ENCODE data around the gene MYBPH.

MYBPH gene

GRCh38 chr1:203165101-203165799, 10.4 kb downstream of the MYBPH start:
- no peak for DNase-seq

- DNase-seq: no peak
These were observed 11.6 kb downstream of the MYBPH start for GRCh38 chr1:203163891-203164635.

GRCh38 chr1:203162403-203162802, 13.2 kb downstream of the MYBPH start:
- DNase-seq: no peak

- no peak for DNase-seq
These were observed 13.9 kb downstream of the MYBPH start for GRCh38 chr1:203161703-203162102.

- DNase-seq: no peak
These were observed 14.5 kb downstream of the MYBPH start for GRCh38 chr1:203161175-203161574.

GRCh38 chr1:203159844-203160243, 15.8 kb downstream of the MYBPH start:
- no peak for DNase-seq

GRCh38 chr1:203158960-203159665, 16.5 kb downstream of the MYBPH start:
- no peak for DNase-seq

- no peak for DNase-seq
These were observed 17.2 kb downstream of the MYBPH start for GRCh38 chr1:203158423-203158822.

- no peak for DNase-seq
These were observed 19.3 kb downstream of the MYBPH start for GRCh38 chr1:203156280-203156679.

- no peak for DNase-seq
These were observed 21.4 kb downstream of the MYBPH start for GRCh38 chr1:203153989-203154821.

GRCh38 chr1:203153051-203153988, 22.3 kb downstream of the MYBPH start:
- no peak for DNase-seq

- DNase-seq: no peak
These were observed 23.2 kb downstream of the MYBPH start for GRCh38 chr1:203152158-203153034.

- DNase-seq: no peak
These were observed 24.1 kb downstream of the MYBPH start for GRCh38 chr1:203151362-203152157.

GRCh38 chr1:203150511-203151297, 24.9 kb downstream of the MYBPH start:
- DNase-seq: no peak

- DNase-seq: no peak
These were observed 26.3 kb downstream of the MYBPH start for GRCh38 chr1:203149188-203149840.

GRCh38 chr1:203148579-203148978, 27.0 kb downstream of the MYBPH start:
- no peak for DNase-seq

GRCh38 chr1:203148127-203148526, 27.5 kb downstream of the MYBPH start:
- no peak for DNase-seq

GRCh38 chr1:203147376-203147775, 28.2 kb downstream of the MYBPH start:
- no peak for DNase-seq

All from stimulated activated CD8-positive, alpha-beta memory T cell treated with anti-CD3 and anti-CD28 coated beads, Interleukin-4, amount 100 ng/mL, for 48 hours (primary cell).